ENCODE data around the gene RASSF5. TPM values are rescaled to one million over a fixed set of nuclear protein-coding genes. Genes with fewer than 3 reads are reported as not detected.

RASSF5 gene
- total and polyA plus RNA-seq, 2 experiments from 2014 or later, result 0.48 to 4.4 TPM

DNA sequence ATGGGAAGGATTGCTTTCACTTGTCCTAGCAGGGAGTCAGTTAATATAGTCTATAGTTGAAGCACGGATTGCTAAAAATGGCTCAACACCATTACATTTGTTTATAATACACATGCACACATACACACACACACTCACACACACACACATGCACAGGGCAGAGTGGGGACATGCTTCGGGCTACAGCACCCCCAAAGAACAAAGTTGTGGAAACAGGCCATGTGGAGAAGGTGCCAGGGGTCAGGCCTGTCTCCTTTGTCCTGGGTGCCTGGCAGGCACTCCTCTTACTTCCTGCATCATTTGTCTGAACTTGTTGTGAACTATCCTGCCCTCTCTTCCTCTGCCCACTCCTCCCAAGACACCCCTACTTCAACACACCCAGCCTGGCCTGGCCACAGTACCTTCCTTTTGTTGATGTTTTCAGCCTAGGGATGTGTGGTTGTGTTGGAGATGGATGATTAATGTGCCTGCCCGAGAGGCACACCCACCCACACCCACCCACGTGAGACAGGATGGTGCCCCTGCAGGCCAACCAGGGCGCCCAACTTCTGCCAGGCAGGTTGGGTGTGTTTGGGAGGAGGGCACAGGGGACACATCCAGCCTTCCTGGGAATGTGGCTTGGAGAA, 17.5 kb downstream of the RASSF5 start:
- DNase-seq (ENCODE audit: low spot score) (no peak), ATAC-seq (no peak)
- Histone ChIP-seq H4K20me1 (replicated peaks; ENCODE audit: insufficient read depth) (no peaks in the 10 kb centered on the region), H3K36me3 (ENCODE audit: insufficient read depth) (no peaks in the 10 kb centered on the region), H3K4me3 (no peak overlapping the region), H3K4me2 (no peak overlapping the region), H3K4me1 (ENCODE audit: insufficient read depth) (no peaks in the 10 kb centered on the region), H3K27me3 (ENCODE audit: insufficient read depth) (no peaks in the 10 kb centered on the region), H3F3A (replicated peaks; ENCODE audit: low read depth) (no peaks in the 10 kb centered on the region), H3K9me2 (ENCODE audit: insufficient read depth) (no peaks in the 10 kb centered on the region), H2AFZ (no peak overlapping the region), H3K79me2 (replicated peaks; ENCODE audit: insufficient read depth) (no peaks in the 10 kb centered on the region), H3K27ac (ENCODE audit: low read depth) (no peak overlapping the region)
- no peaks in the 10 kb centered on the region for H3K4me1 Mint-ChIP-seq
- H3K4me3 Mint-ChIP-seq, result no peak overlapping the region
- TF ChIP-seq, protein P1, sequence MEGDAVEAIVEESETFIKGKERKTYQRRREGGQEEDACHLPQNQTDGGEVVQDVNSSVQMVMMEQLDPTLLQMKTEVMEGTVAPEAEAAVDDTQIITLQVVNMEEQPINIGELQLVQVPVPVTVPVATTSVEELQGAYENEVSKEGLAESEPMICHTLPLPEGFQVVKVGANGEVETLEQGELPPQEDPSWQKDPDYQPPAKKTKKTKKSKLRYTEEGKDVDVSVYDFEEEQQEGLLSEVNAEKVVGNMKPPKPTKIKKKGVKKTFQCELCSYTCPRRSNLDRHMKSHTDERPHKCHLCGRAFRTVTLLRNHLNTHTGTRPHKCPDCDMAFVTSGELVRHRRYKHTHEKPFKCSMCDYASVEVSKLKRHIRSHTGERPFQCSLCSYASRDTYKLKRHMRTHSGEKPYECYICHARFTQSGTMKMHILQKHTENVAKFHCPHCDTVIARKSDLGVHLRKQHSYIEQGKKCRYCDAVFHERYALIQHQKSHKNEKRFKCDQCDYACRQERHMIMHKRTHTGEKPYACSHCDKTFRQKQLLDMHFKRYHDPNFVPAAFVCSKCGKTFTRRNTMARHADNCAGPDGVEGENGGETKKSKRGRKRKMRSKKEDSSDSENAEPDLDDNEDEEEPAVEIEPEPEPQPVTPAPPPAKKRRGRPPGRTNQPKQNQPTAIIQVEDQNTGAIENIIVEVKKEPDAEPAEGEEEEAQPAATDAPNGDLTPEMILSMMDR (conservative IDR thresholded peaks at IDR 0.05; ENCODE audit: low read depth in 2 of 2), result no peak
- TF ChIP-seq, protein P2, sequence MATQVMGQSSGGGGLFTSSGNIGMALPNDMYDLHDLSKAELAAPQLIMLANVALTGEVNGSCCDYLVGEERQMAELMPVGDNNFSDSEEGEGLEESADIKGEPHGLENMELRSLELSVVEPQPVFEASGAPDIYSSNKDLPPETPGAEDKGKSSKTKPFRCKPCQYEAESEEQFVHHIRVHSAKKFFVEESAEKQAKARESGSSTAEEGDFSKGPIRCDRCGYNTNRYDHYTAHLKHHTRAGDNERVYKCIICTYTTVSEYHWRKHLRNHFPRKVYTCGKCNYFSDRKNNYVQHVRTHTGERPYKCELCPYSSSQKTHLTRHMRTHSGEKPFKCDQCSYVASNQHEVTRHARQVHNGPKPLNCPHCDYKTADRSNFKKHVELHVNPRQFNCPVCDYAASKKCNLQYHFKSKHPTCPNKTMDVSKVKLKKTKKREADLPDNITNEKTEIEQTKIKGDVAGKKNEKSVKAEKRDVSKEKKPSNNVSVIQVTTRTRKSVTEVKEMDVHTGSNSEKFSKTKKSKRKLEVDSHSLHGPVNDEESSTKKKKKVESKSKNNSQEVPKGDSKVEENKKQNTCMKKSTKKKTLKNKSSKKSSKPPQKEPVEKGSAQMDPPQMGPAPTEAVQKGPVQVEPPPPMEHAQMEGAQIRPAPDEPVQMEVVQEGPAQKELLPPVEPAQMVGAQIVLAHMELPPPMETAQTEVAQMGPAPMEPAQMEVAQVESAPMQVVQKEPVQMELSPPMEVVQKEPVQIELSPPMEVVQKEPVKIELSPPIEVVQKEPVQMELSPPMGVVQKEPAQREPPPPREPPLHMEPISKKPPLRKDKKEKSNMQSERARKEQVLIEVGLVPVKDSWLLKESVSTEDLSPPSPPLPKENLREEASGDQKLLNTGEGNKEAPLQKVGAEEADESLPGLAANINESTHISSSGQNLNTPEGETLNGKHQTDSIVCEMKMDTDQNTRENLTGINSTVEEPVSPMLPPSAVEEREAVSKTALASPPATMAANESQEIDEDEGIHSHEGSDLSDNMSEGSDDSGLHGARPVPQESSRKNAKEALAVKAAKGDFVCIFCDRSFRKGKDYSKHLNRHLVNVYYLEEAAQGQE (IDR thresholded peaks at IDR 0.05; ENCODE audit: unreplicated experiment), result no peak
- TF ChIP-seq EZH2 (IDR thresholded peaks at IDR 0.05; ENCODE audit: low read depth, unreplicated experiment) (no peak), NANOG (IDR thresholded peaks at IDR 0.05; ENCODE audit: borderline replicate concordance) (no peak), POLR2AphosphoS5 (IDR thresholded peaks at IDR 0.05; ENCODE audit: low read depth) (no peak), EZH2phosphoT487 (IDR thresholded peaks at IDR 0.05; ENCODE audit: unreplicated experiment) (no peak), ZNF114 (CRISPR knock-in tag; IDR thresholded peaks at IDR 0.05) (no peak), ZNF331 (CRISPR knock-in tag; IDR thresholded peaks at IDR 0.05; ENCODE audit: low read depth) (no peak), CREB1 (CRISPR knock-in tag; IDR thresholded peaks at IDR 0.05; ENCODE audit: low read depth) (no peak)
- TF ChIP-seq, protein P3, sequence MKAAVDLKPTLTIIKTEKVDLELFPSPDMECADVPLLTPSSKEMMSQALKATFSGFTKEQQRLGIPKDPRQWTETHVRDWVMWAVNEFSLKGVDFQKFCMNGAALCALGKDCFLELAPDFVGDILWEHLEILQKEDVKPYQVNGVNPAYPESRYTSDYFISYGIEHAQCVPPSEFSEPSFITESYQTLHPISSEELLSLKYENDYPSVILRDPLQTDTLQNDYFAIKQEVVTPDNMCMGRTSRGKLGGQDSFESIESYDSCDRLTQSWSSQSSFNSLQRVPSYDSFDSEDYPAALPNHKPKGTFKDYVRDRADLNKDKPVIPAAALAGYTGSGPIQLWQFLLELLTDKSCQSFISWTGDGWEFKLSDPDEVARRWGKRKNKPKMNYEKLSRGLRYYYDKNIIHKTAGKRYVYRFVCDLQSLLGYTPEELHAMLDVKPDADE (IDR thresholded peaks at IDR 0.05), result no peak
- TF ChIP-seq, protein P4, sequence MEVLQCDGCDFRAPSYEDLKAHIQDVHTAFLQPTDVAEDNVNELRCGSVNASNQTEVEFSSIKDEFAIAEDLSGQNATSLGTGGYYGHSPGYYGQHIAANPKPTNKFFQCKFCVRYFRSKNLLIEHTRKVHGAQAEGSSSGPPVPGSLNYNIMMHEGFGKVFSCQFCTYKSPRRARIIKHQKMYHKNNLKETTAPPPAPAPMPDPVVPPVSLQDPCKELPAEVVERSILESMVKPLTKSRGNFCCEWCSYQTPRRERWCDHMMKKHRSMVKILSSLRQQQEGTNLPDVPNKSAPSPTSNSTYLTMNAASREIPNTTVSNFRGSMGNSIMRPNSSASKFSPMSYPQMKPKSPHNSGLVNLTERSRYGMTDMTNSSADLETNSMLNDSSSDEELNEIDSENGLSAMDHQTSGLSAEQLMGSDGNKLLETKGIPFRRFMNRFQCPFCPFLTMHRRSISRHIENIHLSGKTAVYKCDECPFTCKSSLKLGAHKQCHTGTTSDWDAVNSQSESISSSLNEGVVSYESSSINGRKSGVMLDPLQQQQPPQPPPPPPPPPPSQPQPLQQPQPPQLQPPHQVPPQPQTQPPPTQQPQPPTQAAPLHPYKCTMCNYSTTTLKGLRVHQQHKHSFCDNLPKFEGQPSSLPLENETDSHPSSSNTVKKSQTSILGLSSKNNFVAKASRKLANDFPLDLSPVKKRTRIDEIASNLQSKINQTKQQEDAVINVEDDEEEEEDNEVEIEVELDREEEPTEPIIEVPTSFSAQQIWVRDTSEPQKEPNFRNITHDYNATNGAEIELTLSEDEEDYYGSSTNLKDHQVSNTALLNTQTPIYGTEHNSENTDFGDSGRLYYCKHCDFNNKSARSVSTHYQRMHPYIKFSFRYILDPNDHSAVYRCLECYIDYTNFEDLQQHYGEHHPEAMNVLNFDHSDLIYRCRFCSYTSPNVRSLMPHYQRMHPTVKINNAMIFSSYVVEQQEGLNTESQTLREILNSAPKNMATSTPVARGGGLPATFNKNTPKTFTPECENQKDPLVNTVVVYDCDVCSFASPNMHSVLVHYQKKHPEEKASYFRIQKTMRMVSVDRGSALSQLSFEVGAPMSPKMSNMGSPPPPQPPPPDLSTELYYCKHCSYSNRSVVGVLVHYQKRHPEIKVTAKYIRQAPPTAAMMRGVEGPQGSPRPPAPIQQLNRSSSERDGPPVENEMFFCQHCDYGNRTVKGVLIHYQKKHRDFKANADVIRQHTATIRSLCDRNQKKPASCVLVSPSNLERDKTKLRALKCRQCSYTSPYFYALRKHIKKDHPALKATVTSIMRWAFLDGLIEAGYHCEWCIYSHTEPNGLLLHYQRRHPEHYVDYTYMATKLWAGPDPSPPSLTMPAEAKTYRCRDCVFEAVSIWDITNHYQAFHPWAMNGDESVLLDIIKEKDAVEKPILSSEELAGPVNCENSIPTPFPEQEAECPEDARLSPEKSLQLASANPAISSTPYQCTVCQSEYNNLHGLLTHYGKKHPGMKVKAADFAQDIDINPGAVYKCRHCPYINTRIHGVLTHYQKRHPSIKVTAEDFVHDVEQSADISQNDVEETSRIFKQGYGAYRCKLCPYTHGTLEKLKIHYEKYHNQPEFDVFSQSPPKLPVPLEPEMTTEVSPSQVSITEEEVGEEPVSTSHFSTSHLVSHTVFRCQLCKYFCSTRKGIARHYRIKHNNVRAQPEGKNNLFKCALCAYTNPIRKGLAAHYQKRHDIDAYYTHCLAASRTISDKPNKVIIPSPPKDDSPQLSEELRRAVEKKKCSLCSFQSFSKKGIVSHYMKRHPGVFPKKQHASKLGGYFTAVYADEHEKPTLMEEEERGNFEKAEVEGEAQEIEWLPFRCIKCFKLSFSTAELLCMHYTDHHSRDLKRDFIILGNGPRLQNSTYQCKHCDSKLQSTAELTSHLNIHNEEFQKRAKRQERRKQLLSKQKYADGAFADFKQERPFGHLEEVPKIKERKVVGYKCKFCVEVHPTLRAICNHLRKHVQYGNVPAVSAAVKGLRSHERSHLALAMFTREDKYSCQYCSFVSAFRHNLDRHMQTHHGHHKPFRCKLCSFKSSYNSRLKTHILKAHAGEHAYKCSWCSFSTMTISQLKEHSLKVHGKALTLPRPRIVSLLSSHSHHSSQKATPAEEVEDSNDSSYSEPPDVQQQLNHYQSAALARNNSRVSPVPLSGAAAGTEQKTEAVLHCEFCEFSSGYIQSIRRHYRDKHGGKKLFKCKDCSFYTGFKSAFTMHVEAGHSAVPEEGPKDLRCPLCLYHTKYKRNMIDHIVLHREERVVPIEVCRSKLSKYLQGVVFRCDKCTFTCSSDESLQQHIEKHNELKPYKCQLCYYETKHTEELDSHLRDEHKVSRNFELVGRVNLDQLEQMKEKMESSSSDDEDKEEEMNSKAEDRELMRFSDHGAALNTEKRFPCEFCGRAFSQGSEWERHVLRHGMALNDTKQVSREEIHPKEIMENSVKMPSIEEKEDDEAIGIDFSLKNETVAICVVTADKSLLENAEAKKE (CRISPR knock-in tag; IDR thresholded peaks at IDR 0.05), result no peak
- H3K27me3 Mint-ChIP-seq (ENCODE audit: insufficient read depth, low read depth, poor library complexity), result peaks cover 3% of the 10 kb centered on the region
- no peaks in the 10 kb centered on the region for H3K9me3 Mint-ChIP-seq
- no peaks in the 10 kb centered on the region for H3K36me3 Mint-ChIP-seq (ENCODE audit: low read depth)
- no peak overlapping the region for H3K27ac Mint-ChIP-seq
